ENCODE data around the gene KIAA1328. TPM values are rescaled to one million over a fixed set of nuclear protein-coding genes. Genes with fewer than 3 reads are reported as not detected.

Gene KIAA1328
- polyA plus RNA-seq, 1 donor (not counting 4 experiments of a cell fraction or from before 2014, with no cell fraction given), result 5.5 TPM

- Histone ChIP-seq H2AFZ (ENCODE audit: control insufficient read depth, low read length) (no peak overlapping the region), H3K4me2 (ENCODE audit: control insufficient read depth, extremely low read depth, insufficient read depth, low read depth, low read length) (no peak overlapping the region), H3K4me3 (ENCODE audit: control insufficient read depth in 2 of 3, extremely low read depth in 1 of 3, insufficient read depth in 2 of 3, low read depth in 1 of 3, low read length in 3 of 3) (no peak overlapping the region), H3K79me2 (ENCODE audit: control insufficient read depth, insufficient read depth, low read length) (no peaks in the 10 kb centered on the region), H3K9me3 (ENCODE audit: control insufficient read depth, low read depth, low read length) (no peaks in the 10 kb centered on the region), H3K9me1 (ENCODE audit: control insufficient read depth, extremely low read depth, insufficient read depth, low read length) (no peaks in the 10 kb centered on the region), H3K27me3 (ENCODE audit: control insufficient read depth, extremely low read depth, insufficient read depth, low read length) (no peaks in the 10 kb centered on the region), H3K4me1 (ENCODE audit: control insufficient read depth, extremely low read depth, insufficient read depth, low read length) (no peaks in the 10 kb centered on the region), H3K36me3 (ENCODE audit: control insufficient read depth in 2 of 2, extremely low read depth in 1 of 2, insufficient read depth in 2 of 2, low read length in 2 of 2) (no peaks in the 10 kb centered on the region), H3K9ac (ENCODE audit: control insufficient read depth, extremely low read depth, insufficient read depth, low read length) (no peak overlapping the region), H3K27ac (ENCODE audit: control insufficient read depth, insufficient read depth, low read length) (no peak overlapping the region), H4K20me1 (ENCODE audit: control insufficient read depth, extremely low read depth, insufficient read depth, low read length) (no peaks in the 10 kb centered on the region)
- FAIRE-seq, result no peak
- no peak for DNase-seq (ENCODE audit: low read depth, low spot score)
- TF ChIP-seq EZH2 (IDR thresholded peaks at IDR 0.05; ENCODE audit: low read length), result no peak
- TF ChIP-seq, protein P1, sequence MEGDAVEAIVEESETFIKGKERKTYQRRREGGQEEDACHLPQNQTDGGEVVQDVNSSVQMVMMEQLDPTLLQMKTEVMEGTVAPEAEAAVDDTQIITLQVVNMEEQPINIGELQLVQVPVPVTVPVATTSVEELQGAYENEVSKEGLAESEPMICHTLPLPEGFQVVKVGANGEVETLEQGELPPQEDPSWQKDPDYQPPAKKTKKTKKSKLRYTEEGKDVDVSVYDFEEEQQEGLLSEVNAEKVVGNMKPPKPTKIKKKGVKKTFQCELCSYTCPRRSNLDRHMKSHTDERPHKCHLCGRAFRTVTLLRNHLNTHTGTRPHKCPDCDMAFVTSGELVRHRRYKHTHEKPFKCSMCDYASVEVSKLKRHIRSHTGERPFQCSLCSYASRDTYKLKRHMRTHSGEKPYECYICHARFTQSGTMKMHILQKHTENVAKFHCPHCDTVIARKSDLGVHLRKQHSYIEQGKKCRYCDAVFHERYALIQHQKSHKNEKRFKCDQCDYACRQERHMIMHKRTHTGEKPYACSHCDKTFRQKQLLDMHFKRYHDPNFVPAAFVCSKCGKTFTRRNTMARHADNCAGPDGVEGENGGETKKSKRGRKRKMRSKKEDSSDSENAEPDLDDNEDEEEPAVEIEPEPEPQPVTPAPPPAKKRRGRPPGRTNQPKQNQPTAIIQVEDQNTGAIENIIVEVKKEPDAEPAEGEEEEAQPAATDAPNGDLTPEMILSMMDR (optimal IDR thresholded peaks at IDR 0.05 in 1 of 3, IDR thresholded peaks at IDR 0.05 in 1 of 3, conservative IDR thresholded peaks at IDR 0.05 in 1 of 3; ENCODE audit: extremely low read depth in 1 of 3, insufficient read depth in 2 of 3, low read length in 3 of 3), result no peak
- dilution Hi-C loops (cut with MboI; ENCODE audit: extremely low pct_ligation_motif_present, low sequenced_read_pairs), result no loop called here
Measured at GRCh38 chr18:37182340-37183135, 353.6 kb downstream of the KIAA1328 start.

DNA sequence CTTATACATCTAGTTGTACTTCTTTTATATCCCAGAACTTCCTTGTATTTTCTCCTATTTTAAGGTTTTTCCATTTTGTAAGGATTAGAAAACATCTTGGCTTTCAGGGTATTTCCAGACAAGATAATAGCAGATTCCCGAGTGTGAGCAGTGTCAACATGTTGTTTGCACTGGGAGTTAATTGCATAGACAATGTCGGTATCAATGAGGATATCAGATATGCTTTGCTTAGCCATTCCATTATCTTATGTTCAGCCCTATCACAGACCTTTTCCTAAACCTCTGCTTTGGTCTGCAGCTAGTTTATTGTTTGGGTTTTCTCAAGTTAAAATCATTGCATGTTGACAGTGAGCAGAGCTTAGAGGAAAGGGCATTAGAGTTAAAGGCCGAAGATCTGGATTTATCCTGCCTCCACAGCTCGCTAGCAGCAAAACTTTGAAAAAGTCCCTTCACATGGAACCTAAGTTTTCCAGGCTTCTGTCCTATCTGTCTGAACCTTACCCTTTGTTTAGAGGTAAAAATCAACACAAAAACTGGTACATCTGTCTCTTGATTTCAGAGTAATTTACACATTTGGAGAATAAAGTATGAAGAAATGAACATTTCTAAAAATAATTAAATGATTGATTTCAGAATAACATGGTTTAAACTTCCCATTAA lies 355.4 kb downstream of the KIAA1328 start:
- Histone ChIP-seq H2AFZ (ENCODE audit: control insufficient read depth, low read length) (no peak overlapping the region), H3K9me1 (ENCODE audit: control insufficient read depth, extremely low read depth, insufficient read depth, low read length) (no peaks in the 10 kb centered on the region), H3K79me2 (ENCODE audit: control insufficient read depth, insufficient read depth, low read length) (no peaks in the 10 kb centered on the region), H3K4me3 (ENCODE audit: control insufficient read depth in 2 of 3, extremely low read depth in 1 of 3, insufficient read depth in 2 of 3, low read depth in 1 of 3, low read length in 3 of 3) (no peak overlapping the region), H3K27me3 (ENCODE audit: control insufficient read depth, extremely low read depth, insufficient read depth, low read length) (no peaks in the 10 kb centered on the region), H3K27ac (ENCODE audit: control insufficient read depth, insufficient read depth, low read length) (no peak overlapping the region), H3K4me1 (ENCODE audit: control insufficient read depth, extremely low read depth, insufficient read depth, low read length) (no peaks in the 10 kb centered on the region), H3K9me3 (ENCODE audit: control insufficient read depth, low read depth, low read length) (no peaks in the 10 kb centered on the region), H3K9ac (ENCODE audit: control insufficient read depth, extremely low read depth, insufficient read depth, low read length) (no peak overlapping the region), H3K36me3 (ENCODE audit: control insufficient read depth in 2 of 2, extremely low read depth in 1 of 2, insufficient read depth in 2 of 2, low read length in 2 of 2) (no peaks in the 10 kb centered on the region), H3K4me2 (ENCODE audit: control insufficient read depth, extremely low read depth, insufficient read depth, low read depth, low read length) (no peak overlapping the region), H4K20me1 (ENCODE audit: control insufficient read depth, extremely low read depth, insufficient read depth, low read length) (no peaks in the 10 kb centered on the region)
- TF ChIP-seq, protein P1 (optimal IDR thresholded peaks at IDR 0.05 in 1 of 3, IDR thresholded peaks at IDR 0.05 in 1 of 3, conservative IDR thresholded peaks at IDR 0.05 in 1 of 3; ENCODE audit: extremely low read depth in 1 of 3, insufficient read depth in 2 of 3, low read length in 3 of 3), result no peak
- no peak for TF ChIP-seq EZH2 (IDR thresholded peaks at IDR 0.05; ENCODE audit: low read length)
- FAIRE-seq, result no peak
- no peak for DNase-seq (ENCODE audit: low read depth, low spot score)
- dilution Hi-C loops (cut with MboI; ENCODE audit: extremely low pct_ligation_motif_present, low sequenced_read_pairs), result no loop called here
